Mesodermal cell (in vitro differentiated cells): ENCODE results near the gene OXCT1.
"Not testable (repeated sequence)": the region's sequence is repeated elsewhere in the genome, so short reads cannot be mapped to it uniquely, and the experiment has no call there.

ENCODE experiments used
- H3K27ac ChIP-seq: 2 replicates; pipeline ENCODE4 v1.7.0; 2013; ENCODE audit warnings: mild to moderate bottlenecking, low read depth, low read length, moderate library complexity; ENCODE audit not compliant: severe bottlenecking
- H3K36me3 ChIP-seq: 2 replicates; pipeline ENCODE4 v1.7.1; 2013; ENCODE audit warnings: mild to moderate bottlenecking, low read length, moderate library complexity; ENCODE audit not compliant: control insufficient read depth, insufficient read depth
- H3K4me1 ChIP-seq: one replicate; pipeline ENCODE4 v1.7.1; 2013; ENCODE audit warnings: mild to moderate bottlenecking, low read length; ENCODE audit not compliant: insufficient read depth, control insufficient read depth, poor library complexity, severe bottlenecking
- H3K4me3 ChIP-seq: 2 replicates; pipeline ENCODE4 v1.7.0; 2013; ENCODE audit warnings: low read length, control low read depth, mild to moderate bottlenecking; ENCODE audit not compliant: insufficient read depth, poor library complexity, severe bottlenecking; ENCODE audit errors: extremely low read depth
- H3K9me3 ChIP-seq: 2 replicates; pipeline ENCODE4 v1.7.1; 2013; ENCODE audit warnings: mild to moderate bottlenecking, low read length, moderate library complexity; ENCODE audit not compliant: control insufficient read depth
- WGBS, 2 experiments: methylation state at CpG; one replicate each; pipeline ENCODE4 v1.1.5; 2013; ENCODE audit warnings: missing lambda C conversion rate in 2 of 2; ENCODE audit not compliant: insufficient coverage in 2 of 2; 5-methylcytosine and 5-hydroxymethylcytosine counted together

Gene OXCT1

DNA sequence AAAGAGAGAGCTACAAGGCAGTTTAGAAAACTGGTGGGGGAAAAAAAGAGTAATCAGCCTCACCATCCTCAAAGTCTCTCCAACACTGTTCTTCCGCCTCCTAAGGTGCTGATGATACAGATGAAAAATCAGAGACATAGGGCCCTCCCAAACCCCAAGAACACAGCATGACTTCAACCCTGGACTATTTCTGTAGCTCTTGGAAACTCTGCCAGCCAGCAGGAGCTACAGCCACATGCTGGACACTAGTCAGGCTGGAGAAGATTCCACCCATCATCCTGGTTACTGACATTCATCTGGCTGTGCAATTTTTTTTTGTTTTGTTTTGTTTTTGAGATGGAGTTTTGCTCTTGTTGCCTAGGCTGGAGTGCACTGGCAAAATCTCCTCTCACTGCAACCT lies 42.4 kb downstream of the OXCT1 start:
- no peaks in the 10 kb centered on the region for H3K9me3 ChIP-seq
- WGBS, 2 experiments: no CpG with 5 or more reads among the region's 1 CpG
- H3K4me1 ChIP-seq: no peaks in the 10 kb centered on the region
- H3K36me3 ChIP-seq: peaks cover 10% of the 10 kb centered on the region
- no peak overlapping the region for H3K4me3 ChIP-seq
- H3K27ac ChIP-seq: no peak overlapping the region

DNA sequence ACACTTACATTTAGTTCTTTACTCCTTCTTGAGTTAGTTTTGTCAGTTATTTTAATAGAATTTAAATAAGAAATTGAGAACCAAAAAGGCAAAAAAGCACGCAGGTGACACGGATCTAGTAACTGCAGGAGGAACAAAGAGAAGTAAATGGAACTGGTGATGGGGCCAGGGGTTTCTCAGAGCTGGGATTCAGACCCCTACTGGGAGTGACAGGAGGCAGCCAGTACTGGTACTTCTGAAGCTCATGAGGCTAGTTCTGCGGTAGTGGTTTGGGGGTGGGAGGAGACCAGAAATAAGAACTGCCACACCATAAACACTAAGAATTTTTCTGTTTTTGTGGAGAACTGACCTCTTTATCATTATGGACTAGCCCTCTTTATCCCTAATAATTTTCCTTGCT lies 48.2 kb downstream of the OXCT1 start:
- Histone ChIP-seq H3K4me3 (no peak overlapping the region), H3K36me3 (no peaks in the 10 kb centered on the region), H3K27ac (no peak overlapping the region), H3K4me1 (no peaks in the 10 kb centered on the region), H3K9me3 (no peaks in the 10 kb centered on the region)
- WGBS, 2 experiments: 64 to 85% methylated on average over 2 of the region's 3 CpGs

DNA sequence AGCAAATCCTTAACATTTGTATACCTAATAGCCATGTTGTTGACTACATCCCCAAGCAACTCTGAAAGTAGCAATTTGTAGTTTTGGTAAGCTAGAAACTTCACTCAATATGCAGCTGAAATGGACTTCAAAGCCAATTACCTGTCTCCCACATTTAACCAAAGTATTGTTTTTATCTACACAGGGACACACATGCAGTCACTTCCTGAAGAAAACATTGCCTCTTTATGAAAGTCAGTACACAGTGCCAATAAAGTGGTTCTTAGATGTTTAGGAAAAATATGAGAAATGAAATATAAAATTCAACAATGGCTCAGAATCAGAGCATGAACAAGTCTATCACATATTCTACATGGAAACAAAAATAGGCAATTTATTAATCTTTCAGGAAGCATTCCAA lies 49.2 kb downstream of the OXCT1 start:
- no peaks in the 10 kb centered on the region for H3K9me3 ChIP-seq
- no peaks in the 10 kb centered on the region for H3K4me1 ChIP-seq
- no peak overlapping the region for H3K27ac ChIP-seq
- no peak overlapping the region for H3K4me3 ChIP-seq
- H3K36me3 ChIP-seq: no peaks in the 10 kb centered on the region

DNA sequence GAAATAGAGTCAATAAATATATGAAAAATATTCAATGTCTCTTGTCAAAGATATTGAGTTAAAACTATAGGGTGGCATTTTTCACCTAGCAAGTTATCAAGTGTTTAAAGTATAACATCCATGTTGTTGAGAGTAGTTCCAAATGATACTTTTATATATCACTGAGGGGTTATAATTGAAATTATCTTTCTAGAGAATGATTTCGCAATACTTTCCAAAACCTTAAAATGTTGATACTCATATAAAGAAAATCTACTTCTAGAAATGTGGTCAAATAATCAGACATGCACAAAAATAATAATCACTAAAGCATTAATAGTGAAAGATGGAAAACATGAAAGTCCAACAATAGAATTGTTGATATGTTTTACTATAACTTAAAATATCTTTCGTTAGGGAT lies 50.1 kb downstream of the OXCT1 start:
- Histone ChIP-seq H3K27ac (no peak overlapping the region), H3K36me3 (no peaks in the 10 kb centered on the region), H3K9me3 (no peaks in the 10 kb centered on the region), H3K4me1 (no peaks in the 10 kb centered on the region), H3K4me3 (no peak overlapping the region)
- no CpG with 5 or more reads among the region's 2 CpGs for WGBS, 2 experiments

DNA sequence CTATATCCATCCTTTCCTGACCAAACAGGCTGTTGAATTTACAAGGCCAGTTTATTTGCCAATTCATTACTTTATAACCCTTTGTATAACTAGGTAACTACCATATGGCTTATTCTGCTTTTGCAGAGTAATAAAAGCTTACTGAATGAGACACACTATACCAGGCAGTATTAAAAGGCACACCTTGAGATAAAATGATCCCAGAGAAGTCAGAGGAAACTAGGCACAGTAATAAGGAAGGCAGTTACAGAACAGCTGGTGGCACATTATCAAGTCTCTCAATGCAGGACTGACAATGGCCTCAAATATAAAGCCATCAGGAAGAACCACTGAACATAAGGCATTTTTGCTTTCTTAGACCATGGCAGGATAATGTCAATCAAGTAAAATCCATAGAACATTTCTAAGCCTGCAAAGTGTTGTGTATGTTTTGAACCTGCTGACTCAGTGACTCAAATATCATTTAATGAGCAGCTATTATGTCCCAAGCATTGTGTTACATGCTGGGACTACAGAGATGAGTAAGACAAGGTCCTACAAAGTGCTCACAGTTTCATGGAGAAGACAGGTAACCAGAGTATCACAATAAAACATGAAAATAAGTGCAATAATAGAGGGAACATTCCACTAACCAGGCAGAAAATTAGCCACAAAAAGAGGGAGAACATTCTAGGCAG lies 52.5 kb downstream of the OXCT1 start:
- no peaks in the 10 kb centered on the region for H3K4me1 ChIP-seq
- H3K27ac ChIP-seq: no peak overlapping the region
- H3K4me3 ChIP-seq: no peak overlapping the region
- H3K36me3 ChIP-seq: no peaks in the 10 kb centered on the region
- H3K9me3 ChIP-seq: no peaks in the 10 kb centered on the region

DNA sequence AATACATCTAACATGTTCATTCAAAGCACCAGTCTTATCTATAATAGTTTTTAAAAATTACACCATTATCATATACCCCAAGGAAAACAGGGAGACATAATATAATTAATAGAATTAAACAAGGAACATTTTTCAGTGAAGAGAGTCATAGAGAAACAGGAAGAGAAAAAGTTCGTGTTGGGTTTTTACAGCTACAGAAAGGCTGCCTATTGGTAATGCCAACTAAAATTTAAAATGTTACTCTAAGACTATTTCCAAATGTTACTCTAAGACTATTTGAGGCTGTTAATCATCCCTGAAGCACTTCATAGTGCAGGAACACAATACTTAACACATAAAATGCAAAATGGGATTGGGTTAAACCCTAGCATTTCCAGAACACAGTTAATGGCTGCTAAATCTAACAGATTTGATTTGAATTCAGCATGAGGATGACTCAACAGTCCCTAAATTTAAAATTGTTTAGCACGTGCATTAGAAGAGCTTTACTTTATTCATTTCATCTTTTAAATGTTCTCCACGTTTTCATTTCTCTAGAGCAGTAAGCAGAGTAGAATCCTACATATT lies 54.5 kb downstream of the OXCT1 start:
- Histone ChIP-seq H3K36me3 (no peaks in the 10 kb centered on the region), H3K27ac (no peak overlapping the region), H3K4me3 (no peak overlapping the region), H3K9me3 (no peaks in the 10 kb centered on the region), H3K4me1 (no peaks in the 10 kb centered on the region)
- 60% methylated on average over 1 of the region's 3 CpGs; no CpG with 5 or more reads in 1 of the 2 experiments for WGBS, 2 experiments

DNA sequence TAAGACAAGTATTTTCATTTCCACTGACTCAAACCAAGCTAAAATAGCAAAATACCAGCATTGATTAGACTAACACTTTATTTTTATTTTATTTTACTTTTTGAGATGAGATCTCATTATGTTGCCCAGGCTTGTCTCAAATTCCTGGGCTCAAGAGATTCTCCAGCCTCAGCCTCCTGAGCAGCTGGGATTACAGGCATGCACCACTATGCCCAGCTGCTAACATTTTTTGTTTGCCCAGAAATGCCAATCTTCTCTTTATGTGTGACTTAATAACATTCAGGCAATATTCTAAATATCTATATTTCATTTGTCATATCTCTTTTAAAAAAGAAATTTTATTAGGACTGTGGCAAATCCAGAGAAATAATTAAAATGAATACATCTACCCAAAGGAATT lies 55.0 kb downstream of the OXCT1 start:
- no peak overlapping the region for H3K27ac ChIP-seq

DNA sequence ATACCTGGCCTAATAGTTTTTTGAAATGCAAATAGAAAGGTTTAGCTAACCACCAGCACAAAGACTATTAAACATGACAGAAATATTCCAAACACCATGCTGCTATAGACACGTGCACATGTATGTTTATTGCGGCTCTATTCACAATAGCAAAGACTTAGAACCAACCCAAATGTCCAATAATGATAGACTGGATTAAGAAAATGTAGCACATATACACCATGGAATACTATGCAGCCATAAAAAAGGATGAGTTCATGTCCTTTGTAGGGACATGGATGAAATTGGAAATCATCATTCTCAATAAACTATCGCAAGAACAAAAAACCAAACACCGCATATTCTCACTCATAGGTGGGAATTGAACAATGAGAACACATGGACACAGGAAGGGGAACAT lies 55.9 kb downstream of the OXCT1 start:
- not testable (repeated sequence) for H3K4me3 ChIP-seq, H3K36me3 ChIP-seq, H3K27ac ChIP-seq, H3K4me1 ChIP-seq, H3K9me3 ChIP-seq
- no CpG with 5 or more reads among the region's 4 CpGs for WGBS, 2 experiments

More for the DNA sequence above, 55.0 kb downstream of the OXCT1 start:
- Histone ChIP-seq H3K9me3 (no peaks in the 10 kb centered on the region), H3K4me3 (no peak overlapping the region), H3K4me1 (no peaks in the 10 kb centered on the region), H3K36me3 (no peaks in the 10 kb centered on the region)

DNA sequence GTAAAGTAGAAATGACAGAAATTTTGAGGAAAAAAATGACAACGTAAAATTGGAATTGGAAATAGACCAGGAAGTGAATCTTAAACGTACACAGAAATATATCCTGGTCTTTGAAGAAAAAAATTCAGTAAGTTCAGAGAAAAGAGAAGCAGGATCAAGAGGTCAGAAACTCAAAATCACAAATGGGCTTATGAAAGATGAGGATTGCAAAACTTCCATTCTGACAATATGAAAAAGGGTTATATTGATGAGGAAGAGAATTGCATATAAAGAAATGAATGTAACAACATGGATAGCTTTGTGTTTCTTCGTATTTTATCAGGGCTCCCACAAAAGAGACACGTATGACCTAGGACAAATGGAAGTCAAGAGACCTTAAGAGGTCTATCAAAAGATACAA lies 58.1 kb downstream of the OXCT1 start:
- Histone ChIP-seq H3K27ac (no peak overlapping the region), H3K36me3 (no peaks in the 10 kb centered on the region), H3K9me3 (no peaks in the 10 kb centered on the region), H3K4me3 (no peak overlapping the region), H3K4me1 (no peaks in the 10 kb centered on the region)
- WGBS, 2 experiments: 91 to 98% methylated on average over 3 to 4 of the region's 4 CpGs

DNA sequence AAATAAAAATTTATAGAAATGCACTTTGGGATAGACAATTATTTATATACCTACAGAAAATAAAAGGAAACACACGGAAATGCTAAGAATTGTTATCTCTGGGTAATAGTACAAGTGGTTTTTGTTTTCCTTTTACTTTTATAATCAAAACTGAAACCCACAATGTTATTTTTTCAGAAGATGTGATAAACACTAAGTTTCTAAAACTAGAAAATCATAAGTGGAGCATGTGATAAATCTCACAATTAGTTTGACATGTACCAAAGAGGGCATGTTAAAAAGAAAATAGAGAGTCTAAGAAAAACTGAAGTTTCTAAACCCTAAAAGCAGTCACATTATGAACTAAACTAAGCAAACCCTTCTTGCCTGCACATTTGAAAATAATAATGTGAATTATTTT lies 61.1 kb downstream of the OXCT1 start:
- no peak overlapping the region for H3K27ac ChIP-seq
- no peaks in the 10 kb centered on the region for H3K9me3 ChIP-seq
- peaks cover under 1% of the 10 kb centered on the region for H3K36me3 ChIP-seq
- H3K4me1 ChIP-seq: no peaks in the 10 kb centered on the region
- H3K4me3 ChIP-seq: no peak overlapping the region
- no CpG with 5 or more reads among the region's 1 CpG for WGBS, 2 experiments

DNA sequence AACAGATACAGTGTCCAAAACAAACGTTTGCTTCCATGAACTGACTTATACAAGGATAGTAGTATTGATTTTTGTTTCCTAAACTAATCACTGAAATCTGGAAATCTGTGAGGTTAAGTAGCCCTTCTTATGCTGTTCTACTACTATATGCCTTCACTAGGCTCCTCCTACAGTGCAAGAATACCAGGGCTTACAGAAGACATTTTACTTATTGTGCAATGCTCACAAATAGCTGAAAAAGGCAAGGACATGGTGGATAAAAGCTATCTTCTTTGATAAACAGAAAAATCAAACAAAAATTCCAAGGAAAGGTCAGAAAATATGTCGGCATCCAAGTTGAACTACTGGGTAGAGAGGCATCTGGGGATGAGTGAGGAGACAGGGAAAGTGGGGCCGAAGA lies 61.9 kb downstream of the OXCT1 start:
- no peak overlapping the region for H3K27ac ChIP-seq
- H3K4me1 ChIP-seq: no peaks in the 10 kb centered on the region
- H3K9me3 ChIP-seq: no peaks in the 10 kb centered on the region
- peaks cover 4% of the 10 kb centered on the region for H3K36me3 ChIP-seq
- no CpG with 5 or more reads among the region's 3 CpGs for WGBS, 2 experiments
- no peak overlapping the region for H3K4me3 ChIP-seq
